HEK293 (cell line): ENCODE data around the gene ZNF260.

ENCODE experiments used
- CTCF ChIA-PET: fragments of 350-600 bp; formaldehyde crosslinking; extraction: SDS; loops from one replicate; lab custom pipeline; 2021; ENCODE audit warnings: antibody characterized with exemption; lab: Yijun Ruan, JAX
- POLR2A ChIA-PET: fragments of 300-600 bp; formaldehyde crosslinking; extraction: SDS; loops from one replicate; lab custom pipeline; 2020; ENCODE audit warnings: antibody characterized with exemption, inconsistent platforms; lab: Yijun Ruan, JAX
- H3K27ac ChIP-seq: fragments of 200-500 bp; sonication (Bioruptor generic); 2 replicates; pipeline ENCODE4 v1.5.1; 2014; ENCODE audit warnings: low read depth, low read length, control low read depth, inconsistent platforms; ENCODE audit errors: extremely low read depth
- H3K36me3 ChIP-seq, 2 experiments: fragments of 200-500 bp in 1 of 2; sonication (Bioruptor generic) in 1 of 2; 1 replicate in 1 of 2; 2 replicates in 1 of 2; pipeline ENCODE4 v1.5.1; 2014 to 2017; ENCODE audit warnings: inconsistent platforms in 2 of 2, low read length in 2 of 2; ENCODE audit not compliant: control insufficient read depth in 2 of 2, insufficient read depth in 1 of 2
- H3K4me1 ChIP-seq: fragments of 200-500 bp; sonication (Bioruptor generic); 2 replicates; pipeline ENCODE4 v1.5.1; 2014; ENCODE audit warnings: mild to moderate bottlenecking, low read length, inconsistent platforms; ENCODE audit not compliant: control insufficient read depth, insufficient read depth
- H3K4me3 ChIP-seq: 2 replicates; pipeline ENCODE4 v1.5.1; 2011; ENCODE audit warnings: low read depth, mild to moderate bottlenecking, control low read depth, low read length, moderate library complexity
- H3K9me3 ChIP-seq: fragments of 200-500 bp; sonication (Bioruptor generic); 2 replicates; pipeline ENCODE4 v1.5.1; 2014; ENCODE audit warnings: low read depth, low read length, inconsistent platforms; ENCODE audit not compliant: control insufficient read depth, insufficient read depth
- CTCF ChIP-seq: fragments of 450-650 bp; formaldehyde crosslinking; IDR thresholded peaks from 2 replicates; pipeline ENCODE4 v1.5.1; 2016; ENCODE audit warnings: missing biosample characterization, missing genetic modification characterization
- PRDM1 ChIP-seq: fragments of 450-650 bp; formaldehyde crosslinking; IDR thresholded peaks from 2 replicates; pipeline ENCODE4; 2016; ENCODE audit warnings: missing biosample characterization, missing genetic modification characterization
- SP3 ChIP-seq: fragments of 450-650 bp; formaldehyde crosslinking; IDR thresholded peaks from 2 replicates; pipeline ENCODE4 v1.5.1; 2016; ENCODE audit warnings: missing biosample characterization, missing genetic modification characterization
- WT1 ChIP-seq: fragments of 450-650 bp; formaldehyde crosslinking; IDR thresholded peaks from 2 replicates; pipeline ENCODE4 v1.5.1; 2016; ENCODE audit warnings: missing biosample characterization, missing genetic modification characterization
- ZBTB21 ChIP-seq: fragments of 450-650 bp; formaldehyde crosslinking; IDR thresholded peaks from 2 replicates; pipeline ENCODE4 v1.5.1; 2017; ENCODE audit warnings: missing biosample characterization, missing genetic modification characterization
- ZFP37 ChIP-seq: fragments of 450-650 bp; formaldehyde crosslinking; IDR thresholded peaks from 2 replicates; pipeline ENCODE4 v1.5.1; 2016; ENCODE audit warnings: missing biosample characterization, missing genetic modification characterization
- ZFP41 ChIP-seq: fragments of 450-650 bp; formaldehyde crosslinking; IDR thresholded peaks from 2 replicates; pipeline ENCODE4 v1.5.1; 2016; ENCODE audit warnings: missing biosample characterization, missing genetic modification characterization, borderline replicate concordance
- ZNF184 ChIP-seq: fragments of 450-650 bp; IDR thresholded peaks from 2 replicates; pipeline ENCODE4 v1.5.1; 2018; ENCODE audit warnings: missing biosample characterization, mild to moderate bottlenecking, missing genetic modification characterization
- ZNF2 ChIP-seq: fragments of 450-650 bp; formaldehyde crosslinking; IDR thresholded peaks from 2 replicates; pipeline ENCODE4 v1.5.1; 2016; ENCODE audit warnings: missing biosample characterization, missing genetic modification characterization
- ZNF280C ChIP-seq: fragments of 450-650 bp; formaldehyde crosslinking; IDR thresholded peaks from 2 replicates; pipeline ENCODE4 v1.5.1; 2016; ENCODE audit warnings: missing biosample characterization, missing genetic modification characterization
- ZNF311 ChIP-seq: fragments of 450-650 bp; formaldehyde crosslinking; IDR thresholded peaks from 2 replicates; pipeline ENCODE4 v1.5.1; 2017; ENCODE audit warnings: missing biosample characterization, missing genetic modification characterization, borderline replicate concordance
- ZNF518A ChIP-seq: fragments of 450-650 bp; formaldehyde crosslinking; conservative IDR thresholded peaks from 2 replicates; pipeline ENCODE4 v1.5.1; 2016; ENCODE audit warnings: low read depth, missing biosample characterization, missing genetic modification characterization
- ZNF529 ChIP-seq: fragments of 450-650 bp; formaldehyde crosslinking; IDR thresholded peaks from 2 replicates; pipeline ENCODE4 v1.5.1; 2017; ENCODE audit warnings: missing genetic modification characterization, missing biosample characterization; ENCODE audit not compliant: insufficient replicate concordance
- ZNF571 ChIP-seq: fragments of 450-650 bp; formaldehyde crosslinking; IDR thresholded peaks from 2 replicates; pipeline ENCODE4 v1.5.0; 2017; ENCODE audit warnings: missing biosample characterization, missing genetic modification characterization
- ZNF701 ChIP-seq: fragments of 450-650 bp; formaldehyde crosslinking; IDR thresholded peaks from 2 replicates; pipeline ENCODE4 v1.5.1; 2016; ENCODE audit warnings: missing biosample characterization, missing genetic modification characterization
- ZNF747 ChIP-seq: fragments of 450-650 bp; formaldehyde crosslinking; IDR thresholded peaks from 2 replicates; pipeline ENCODE4 v1.5.1; 2016; ENCODE audit warnings: missing biosample characterization, missing genetic modification characterization

The ZNF260 gene

GRCh38 chr19:36526581-36526980 lies 1.5 kb downstream of the ZNF260 start (continued):
- TF ChIP-seq ZNF518A (tag by site-specific recombination) (no peak), ZNF184 (tag by site-specific recombination) (no peak), ZFP41 (tag by site-specific recombination) (no peak), ZNF701 (tag by site-specific recombination) (no peak), ZFP37 (tag by site-specific recombination) (no peak), ZBTB21 (tag by site-specific recombination) (no peak), ZNF529 (tag by site-specific recombination) (no peak), ZNF747 (tag by site-specific recombination) (no peak), ZNF2 (tag by site-specific recombination) (no peak), WT1 (tag by site-specific recombination) (no peak), CTCF (tag by site-specific recombination) (no peak), SP3 (tag by site-specific recombination) (no peak)

- Histone ChIP-seq H3K27ac (no peak overlapping the region), H3K4me1 (peaks cover 8% of the 10 kb centered on the region; the same call in 1 of the 2 replicates), H3K9me3 (peaks cover 33% of the 10 kb centered on the region), H3K36me3 (peaks cover 56 to 71% of the 10 kb centered on the region in 2 experiments), H3K4me3 (no peak overlapping the region)
- CTCF ChIA-PET: interaction anchor here (0.7 kb wide), 1 partner anchor 397 kb away, joined by 3 read pairs; no protein-coding TSS in a partner anchor
- POLR2A ChIA-PET: no interaction called here
- TF ChIP-seq ZNF311 (tag by site-specific recombination): peak; percentile 46; the same call in 1 of the 2 replicates
- TF ChIP-seq PRDM1 (tag by site-specific recombination): peak; percentile 98
- TF ChIP-seq ZNF280C (tag by site-specific recombination): 0 out of 2 replicates have a peak, but pooled peaks have one; percentile 23
- TF ChIP-seq ZNF571 (tag by site-specific recombination): no peak
- TF ChIP-seq, all 188 proteins: peak for 3
Measured at GRCh38 chr19:36524617-36525016, 3.5 kb downstream of the ZNF260 start.
